HTERT RPE-1 (cell line): ENCODE results near the gene PCP4L1.
"Not testable (repeated sequence)": the region's sequence is repeated elsewhere in the genome, so short reads cannot be mapped to it uniquely, and the experiment has no call there.

Experiments
- in situ Hi-C: fragments of 300-500 bp; cut with MboI; formaldehyde crosslinking; loops from 4 replicates; pipeline ENCODE4 v1.14.3; 2020; ENCODE audit warnings: low sequenced_read_pairs

Gene PCP4L1

DNA sequence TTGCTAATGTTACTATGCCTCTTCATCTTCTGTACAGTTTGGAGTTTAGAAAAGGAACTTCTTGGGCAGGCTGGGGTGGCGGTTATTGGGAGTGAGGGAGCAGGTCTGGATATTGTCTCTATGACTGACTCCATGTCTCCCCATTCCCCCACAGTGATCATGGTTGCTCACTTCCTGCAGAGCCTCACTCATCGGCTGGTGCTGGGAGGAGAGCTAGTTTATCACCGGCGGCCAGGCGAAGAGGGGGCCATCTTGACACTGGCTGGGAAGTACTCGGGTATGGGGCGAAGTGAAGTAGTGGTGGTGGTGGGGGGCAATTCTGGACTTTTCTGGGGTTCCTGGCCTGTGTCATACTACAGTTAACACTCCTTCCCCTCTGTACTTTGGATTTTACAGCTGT, 30.5 kb upstream of the PCP4L1 start:
- in situ Hi-C loops: no loop called here

DNA sequence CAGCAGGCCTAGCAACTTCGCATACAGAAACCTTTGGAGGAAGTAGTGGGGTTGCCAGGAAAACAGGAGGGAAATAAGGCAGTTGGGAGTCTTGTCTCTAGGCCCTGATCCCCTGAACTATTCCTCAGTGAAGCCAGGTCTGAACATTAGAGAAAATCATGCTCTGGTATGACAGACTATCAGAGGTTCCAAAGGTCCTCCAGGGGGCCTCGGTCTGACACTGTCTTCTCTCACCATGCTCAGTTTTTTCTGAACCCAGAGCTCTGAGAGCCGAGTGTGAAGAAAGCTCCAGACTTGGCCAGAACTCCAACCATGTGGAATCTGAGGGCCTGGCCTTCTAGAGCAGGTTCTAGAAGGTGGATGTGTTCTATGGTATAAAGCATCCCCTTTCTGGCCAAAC, 28.6 kb upstream of the PCP4L1 start:
- in situ Hi-C loops: no loop called here

DNA sequence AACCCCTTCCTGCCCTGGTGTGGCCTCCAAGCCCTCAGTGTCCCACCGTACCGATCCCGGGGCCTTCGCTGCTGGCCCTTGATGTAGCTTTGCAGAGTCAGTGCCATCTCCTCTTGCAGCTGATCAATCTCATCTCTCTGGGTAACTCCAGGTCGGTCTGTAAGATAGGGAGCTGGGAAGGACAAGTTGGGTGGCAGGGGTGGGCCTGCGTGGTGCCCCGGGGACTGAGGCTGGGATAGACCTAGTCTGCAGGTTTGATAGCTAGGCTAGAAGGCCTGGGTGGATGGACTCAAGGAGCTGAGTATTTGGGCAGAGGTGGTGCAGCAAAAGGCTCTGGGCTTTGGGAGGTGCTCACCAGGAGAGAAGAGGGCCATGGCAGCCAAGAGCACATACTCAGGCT, 27.8 kb upstream of the PCP4L1 start:
- in situ Hi-C loops: no loop called here

DNA sequence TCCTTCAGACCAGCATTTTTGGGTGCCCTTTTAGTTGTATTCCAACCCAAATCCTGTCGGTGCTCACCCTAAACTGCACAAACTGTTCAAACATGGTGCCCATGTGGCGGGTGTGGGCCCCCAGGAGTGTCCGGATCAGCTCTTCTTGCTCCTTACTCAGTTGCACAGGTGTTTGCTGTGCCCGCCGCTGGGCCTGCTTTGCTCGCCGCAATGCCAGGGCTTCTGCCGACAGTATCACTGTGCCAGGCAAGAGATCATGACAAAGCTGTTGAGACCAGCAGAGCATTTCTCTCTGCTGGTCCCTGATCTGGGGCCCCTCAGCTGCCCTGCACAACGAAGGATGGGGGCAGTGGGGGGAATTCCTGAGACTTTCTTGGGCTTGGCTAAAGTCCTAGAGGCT, 25.4 kb upstream of the PCP4L1 start:
- in situ Hi-C loops: no loop called here

DNA sequence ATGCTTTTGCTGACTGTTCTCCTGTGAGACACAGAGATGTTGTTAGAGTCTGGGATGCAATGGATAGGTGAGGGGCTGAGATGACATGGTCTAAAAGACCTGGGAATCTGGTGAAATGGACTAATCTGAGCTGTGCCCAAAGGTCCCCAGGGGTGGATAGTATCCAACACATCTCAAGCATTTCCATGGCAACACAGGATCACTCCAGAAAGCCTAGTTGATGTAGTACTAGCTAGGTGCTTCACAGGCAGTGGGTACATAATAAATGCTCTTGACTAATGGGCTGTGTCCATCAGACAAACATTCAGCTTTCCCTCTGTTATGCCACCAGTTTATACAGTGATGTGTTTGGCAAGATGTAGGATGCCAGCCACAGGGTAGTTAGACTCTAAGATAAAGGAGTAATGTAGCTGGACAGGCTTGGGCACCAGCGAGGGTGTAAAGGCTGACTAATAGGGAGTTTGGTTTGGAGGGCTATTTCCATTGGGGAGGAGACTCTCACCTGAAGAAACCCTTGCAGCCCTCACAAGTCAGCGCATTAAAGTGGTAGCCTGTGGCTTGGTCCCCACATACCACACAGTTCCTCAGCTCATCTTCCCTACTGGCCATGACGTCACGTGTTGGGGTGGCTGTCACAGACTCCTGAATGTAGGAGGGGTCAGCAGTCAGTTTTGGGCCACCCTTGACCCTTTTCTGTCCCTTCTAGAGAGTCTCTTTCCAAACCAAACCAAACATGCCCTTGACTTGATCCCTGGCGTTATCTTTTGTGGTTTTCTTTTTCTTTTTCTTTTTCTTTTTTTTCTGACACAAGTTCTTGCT, 22.4 kb upstream of the PCP4L1 start:
- in situ Hi-C loops: no loop called here

DNA sequence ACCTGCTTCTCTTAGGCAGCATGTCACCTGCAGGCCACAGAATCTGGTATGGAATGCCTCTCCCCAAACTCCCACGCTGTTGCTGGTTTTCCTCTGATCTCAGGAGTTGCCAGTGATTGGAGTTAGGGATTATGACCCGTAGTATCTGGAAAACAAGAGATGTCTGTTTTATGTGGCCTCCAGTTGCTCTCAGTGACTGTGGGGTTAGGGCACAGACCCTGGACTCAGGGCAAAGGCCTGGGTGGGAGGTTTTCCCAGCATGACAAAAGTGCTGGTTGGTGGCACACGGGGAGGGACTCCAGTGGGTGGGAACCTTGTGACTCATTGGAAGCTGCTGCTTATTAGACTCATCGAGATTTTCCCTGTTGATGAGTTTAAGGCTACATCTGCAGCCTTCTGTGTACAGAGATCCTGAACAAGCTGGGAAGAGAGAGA, 20.5 kb upstream of the PCP4L1 start, which contains the start of gene NR1I3:
Gene NR1I3 (minus strand): TSS at position 165 of the 435 bp plus-strand sequence. CDS start 1,638 bp downstream, outside the sequence.
- in situ Hi-C loops: no loop called here

DNA sequence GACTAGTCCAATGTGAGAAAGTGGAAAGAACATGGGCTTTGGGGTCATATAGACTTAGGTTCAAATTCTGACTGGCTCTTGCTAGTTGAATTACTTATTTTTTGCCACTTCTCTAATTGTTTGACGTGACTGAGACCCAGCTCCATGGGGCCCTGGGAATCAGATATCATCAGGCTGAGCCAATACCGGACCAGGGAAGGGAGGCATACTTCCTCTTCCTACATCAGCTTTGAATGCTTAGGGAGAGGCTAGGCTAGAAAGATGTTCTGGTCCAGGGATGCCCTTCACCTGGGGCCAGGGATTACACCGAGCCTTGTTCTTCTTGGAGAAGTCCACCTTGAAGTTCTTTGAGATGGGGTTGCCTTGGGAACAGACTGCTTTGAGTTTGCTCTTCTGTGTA, 16.9 kb upstream of the PCP4L1 start:
- in situ Hi-C loops: no loop called here

DNA sequence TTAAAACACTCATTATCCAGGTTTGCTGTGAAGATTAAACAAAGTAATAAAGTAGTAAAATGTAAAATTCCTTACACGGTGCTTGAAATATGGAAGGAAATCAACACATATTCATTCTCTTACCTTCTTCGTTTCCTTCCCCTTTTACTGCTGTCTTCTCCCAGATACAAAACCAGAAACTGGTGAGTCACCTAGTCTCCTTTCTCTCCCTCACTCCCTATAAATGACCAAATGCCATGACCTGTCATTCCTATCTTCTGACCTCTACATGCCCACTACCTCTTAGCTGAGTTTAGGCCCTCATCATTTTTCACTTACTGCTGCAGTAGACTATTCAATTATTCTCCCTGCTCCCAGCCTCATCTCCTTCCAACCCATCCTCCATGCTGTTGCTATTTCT, 16.2 kb upstream of the PCP4L1 start:
- in situ Hi-C loops: no loop called here

DNA sequence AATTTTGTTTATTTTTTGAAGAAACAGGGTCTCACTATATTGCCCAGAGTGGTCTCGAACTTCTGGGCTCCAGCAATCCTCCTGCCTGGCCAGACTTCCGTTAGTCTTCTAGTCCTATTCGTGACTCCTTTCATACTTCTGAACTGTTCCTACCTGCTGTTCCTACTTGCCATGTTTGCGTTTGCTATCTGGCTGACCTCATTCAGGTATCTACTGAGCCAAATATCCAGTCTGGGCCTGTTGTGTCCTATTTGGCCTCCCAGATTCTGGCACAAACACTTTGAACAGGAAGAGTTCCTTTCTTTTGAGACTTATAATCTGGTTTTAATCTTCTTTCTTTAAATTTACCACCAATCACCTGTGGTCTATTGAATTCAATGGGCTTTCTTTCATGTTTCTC, 13.7 kb upstream of the PCP4L1 start:
- in situ Hi-C loops: no loop called here

DNA sequence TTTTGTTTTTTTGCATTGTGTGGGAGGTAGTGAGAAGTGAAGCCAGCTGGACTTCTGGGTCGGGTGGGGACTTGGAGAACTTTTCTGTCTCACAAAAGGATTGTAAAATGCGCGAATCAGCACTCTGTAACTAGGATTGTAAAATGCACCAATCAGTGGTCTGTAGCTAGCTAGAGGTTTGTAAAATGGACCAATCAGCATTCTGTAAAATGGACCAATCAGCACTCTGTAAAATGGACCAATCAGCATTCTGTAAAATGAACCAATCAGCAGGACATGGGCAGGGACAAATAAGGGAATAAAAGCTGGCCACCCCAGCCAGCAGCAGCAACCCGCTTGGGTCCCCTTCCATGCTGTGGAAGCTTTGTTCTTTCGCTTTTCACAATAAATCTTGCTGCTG, 8.4 kb upstream of the PCP4L1 start:
- in situ Hi-C loops: not testable (repeated sequence)

DNA sequence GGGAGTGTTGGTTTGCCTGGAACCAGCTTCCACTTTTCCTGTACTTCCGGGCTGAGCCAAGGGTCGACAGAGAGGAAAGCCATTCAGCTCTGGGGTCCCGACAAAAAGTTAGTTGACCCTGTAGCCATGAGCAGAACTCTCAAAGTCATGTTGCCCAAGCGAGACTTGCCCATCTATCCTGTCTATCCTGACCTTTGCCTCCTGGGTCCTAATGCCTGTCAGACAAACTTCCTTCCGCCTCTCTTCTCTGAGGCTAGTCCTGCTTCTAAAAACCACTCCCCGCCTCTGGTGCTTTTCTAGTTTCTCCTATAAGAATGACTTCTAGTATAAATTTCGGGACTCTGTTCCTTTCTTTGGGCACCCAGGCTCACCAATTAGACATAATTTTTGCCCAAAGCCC, 7.7 kb upstream of the PCP4L1 start:
- in situ Hi-C loops: no loop called here

DNA sequence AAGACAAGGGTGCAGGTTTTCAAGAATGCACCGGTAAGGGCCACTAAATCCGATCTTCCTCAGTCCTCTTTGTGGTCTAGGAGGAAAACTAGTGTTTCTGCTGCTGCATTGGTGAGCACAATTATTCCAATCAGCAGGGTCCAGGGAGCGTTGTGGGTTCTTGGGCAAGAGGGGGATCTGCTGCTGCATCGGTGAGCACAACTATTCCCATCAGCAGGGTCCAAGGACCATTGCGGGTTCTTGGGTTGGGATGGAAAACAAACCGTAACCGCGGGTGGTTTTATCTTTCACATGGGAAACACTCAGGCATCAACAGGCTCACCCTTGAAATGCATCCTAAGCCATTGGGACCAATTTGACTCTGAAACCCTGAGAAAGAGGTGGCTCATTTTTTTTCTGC, 7.0 kb upstream of the PCP4L1 start:
- in situ Hi-C loops: no loop called here

DNA sequence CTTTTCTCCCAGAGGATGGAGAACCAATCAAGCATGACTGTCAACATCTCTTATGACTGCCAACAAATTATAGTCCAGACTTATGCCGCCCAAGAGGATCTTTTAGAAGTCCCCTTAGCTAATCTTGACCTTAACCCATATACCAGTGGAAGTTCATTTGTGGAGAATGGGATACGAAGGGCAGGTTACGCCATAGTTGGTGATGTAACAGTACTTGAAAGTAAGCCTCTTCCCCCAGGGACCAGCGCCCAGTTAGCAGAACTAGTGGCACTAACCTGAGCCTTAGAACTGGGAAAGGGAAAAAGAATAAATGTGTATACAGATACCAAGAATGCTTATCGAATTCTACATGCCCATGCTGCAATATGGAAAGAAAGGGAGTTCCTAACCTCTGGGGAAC, 3.2 kb upstream of the PCP4L1 start:
- in situ Hi-C loops: not testable (repeated sequence)

DNA sequence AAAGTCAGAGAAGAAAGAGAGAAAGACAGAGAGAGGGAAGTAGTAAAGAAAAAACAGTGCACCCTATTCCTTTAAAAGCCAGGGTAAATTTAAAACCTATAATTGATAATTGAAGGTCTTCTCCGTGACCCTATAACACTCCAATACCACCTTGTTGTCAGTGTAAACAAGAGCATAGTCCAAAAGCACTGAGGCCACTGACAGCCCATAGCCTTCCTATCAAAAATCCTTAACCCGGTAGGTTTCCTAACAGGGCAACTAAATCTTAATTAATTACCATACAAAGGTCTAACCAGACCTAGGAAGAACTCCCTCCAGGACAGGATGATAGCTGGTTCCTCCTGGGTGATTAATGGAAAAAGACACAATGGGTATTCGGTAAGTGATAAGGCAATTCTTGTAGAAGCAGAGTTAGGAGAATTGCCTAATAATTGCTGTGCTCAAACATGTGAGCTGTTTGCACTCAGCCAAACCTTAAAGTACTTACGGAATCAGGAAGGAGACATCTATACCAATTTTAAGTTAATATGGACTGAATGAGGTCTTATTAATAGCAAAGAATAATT, 2.5 kb upstream of the PCP4L1 start:
- in situ Hi-C loops: not testable (repeated sequence)

DNA sequence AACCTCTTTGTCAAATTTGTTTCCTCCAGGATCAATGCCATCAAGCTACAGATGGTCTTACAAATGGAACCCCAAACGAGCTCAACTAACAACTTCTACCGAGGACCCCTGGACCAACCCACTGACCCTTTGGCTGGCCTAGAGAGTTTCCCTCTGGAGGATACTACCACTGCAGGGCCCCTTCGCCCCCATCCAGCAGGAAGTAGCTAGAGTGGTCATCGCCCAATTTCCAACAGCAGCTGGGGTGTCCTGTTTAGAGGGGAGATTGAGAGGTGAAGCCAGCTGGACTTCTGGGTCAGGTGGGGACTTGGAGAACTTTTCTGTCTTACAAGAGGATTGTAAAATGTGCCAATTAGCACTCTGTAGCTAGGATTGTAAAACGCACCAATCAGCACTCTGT, 1.4 kb upstream of the PCP4L1 start:
- in situ Hi-C loops: not testable (repeated sequence)

DNA sequence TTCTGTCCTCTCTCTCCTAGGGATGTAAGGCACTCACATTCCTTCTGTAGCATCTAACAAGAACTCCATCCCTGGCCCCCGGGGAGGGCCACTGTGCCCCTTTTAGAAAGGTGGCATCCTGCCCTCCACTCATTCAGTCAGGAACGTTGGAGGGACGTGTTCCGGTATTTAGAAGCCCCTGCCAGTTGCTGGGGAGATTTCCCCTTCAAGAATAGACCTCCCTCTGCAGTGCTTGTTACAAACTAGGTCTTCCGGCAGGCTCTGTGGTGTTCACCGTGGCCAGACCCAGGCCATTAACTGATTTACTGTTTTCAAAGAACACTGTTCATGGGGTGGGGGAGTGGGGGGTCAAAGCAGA, 779 bp downstream of the PCP4L1 start:
- in situ Hi-C loops: no loop called here

DNA sequence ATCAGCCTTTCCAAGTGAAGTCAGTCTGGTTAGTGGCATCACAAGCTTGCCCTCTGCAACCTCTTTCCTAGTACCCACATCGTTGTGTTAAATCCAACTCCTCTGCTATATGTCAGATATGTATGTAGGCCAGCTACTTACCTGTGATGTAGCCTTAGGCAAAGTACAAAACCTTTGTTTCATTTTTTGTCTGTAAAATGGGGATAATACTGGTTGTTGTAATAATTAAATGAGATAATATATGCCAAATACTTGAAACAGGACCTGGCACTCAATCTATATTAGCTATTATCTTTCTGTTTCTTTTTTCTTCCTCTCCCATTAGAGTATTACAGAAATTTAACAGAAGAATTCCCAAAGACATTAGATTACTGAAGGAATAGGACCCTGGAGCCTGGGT, 1.2 kb downstream of the PCP4L1 start:
- in situ Hi-C loops: no loop called here

DNA sequence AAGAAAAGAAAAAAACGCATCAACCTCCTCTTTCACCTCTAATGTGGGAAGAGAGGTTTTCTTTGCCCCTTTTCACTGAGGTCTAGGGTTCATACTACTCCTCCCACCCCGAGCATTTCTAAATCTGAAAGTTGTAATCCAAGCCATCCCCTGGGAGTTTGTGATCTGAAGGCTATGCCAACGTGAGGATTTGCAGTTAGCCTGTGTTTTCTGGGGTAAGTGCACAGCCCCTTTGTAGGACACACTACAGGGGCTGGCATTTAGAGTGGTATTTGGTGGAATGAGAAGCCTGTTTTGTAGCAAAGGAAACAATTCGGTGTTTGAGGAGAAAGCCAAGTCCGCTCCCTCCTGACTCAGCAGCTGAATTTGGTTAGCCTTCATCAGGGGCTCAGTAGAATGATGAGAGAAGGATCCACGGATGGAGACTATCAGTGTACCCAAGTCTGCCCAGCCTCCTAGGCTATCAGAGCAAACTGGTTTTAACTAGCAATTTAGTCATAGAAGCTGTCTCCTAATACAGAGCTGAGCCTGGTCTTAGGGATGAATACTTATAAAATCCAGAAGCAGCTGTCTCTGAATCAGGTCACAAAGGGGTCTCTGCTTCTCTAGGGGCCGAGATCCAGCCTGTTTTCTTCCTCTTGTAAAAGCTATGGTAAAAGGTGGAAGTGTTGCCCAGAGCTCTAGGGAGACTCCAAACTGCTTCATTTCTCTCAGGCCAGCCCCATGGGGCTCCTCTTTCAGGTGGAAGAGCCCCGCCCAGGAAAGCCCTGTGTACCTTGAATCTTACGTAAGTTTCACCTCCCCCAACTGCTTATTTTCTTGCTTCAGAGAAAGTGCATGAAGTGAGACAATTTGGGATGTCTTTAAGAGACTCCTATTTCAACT, 2.1 kb downstream of the PCP4L1 start:
- in situ Hi-C loops: no loop called here

DNA sequence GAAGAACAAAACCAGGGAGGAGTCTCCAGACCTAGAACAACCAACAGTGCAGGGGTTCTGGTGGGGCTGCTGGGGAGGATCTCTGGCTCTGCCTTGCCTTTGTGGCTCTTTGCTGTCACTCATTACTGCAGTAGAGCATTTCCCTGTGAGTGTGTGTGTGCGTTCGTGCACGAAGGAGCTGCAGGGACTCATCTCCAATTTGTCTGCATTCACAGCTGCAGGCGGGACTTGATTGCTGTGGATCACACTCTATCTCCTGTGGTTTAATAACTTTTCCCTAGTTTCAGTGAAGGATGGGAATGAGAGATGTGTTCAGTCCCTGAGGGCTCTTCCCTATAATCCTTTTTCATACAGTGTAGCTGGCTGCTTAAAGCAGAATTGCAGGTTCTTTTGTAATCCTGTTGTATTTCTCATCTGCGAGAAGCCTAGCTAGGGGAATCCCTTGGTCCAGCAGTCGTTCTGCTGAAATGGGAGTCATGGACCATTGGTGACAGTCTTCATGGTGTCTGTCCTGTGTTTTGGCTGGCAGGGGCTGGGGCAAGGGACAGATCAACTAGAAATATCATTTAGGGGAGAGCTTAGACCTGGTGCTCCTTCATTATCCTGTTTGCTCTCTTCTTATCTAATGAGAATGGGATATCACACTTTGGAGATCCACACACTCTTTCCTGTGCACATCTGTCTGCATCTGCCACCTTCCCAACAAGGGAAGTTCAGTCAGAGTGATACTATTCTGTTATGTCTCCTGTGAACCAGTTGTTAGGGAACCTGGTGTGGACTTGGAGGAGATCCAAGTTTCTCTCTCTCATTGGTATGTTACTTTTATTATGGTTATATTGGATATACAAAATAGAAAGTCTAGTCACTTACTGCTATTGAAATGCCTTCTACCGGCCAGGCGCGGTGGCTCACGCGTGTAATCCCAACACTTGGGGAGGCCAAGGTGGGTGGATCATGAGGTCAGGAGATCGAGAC, 3.0 kb downstream of the PCP4L1 start:
- in situ Hi-C loops: no loop called here

DNA sequence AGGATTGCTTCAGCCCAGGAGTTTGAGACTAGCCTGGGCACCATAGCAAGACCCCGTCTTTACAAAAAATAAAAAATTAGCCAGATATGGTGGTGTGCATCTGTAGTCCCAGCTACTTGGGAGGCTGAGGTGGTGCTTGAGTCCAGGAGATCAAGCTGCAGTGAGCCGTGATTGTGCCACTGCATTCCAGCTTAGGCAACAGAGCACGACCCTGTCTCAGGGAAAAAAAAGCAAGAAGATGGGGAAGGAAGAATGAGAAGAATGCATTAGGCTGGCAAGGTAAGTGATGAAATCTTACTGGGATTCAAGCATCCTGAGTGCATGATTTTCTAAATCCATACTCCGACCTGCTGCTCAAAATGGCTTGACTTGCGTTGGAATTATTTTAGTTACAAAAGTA, 6.8 kb downstream of the PCP4L1 start:
- in situ Hi-C loops: no loop called here

DNA sequence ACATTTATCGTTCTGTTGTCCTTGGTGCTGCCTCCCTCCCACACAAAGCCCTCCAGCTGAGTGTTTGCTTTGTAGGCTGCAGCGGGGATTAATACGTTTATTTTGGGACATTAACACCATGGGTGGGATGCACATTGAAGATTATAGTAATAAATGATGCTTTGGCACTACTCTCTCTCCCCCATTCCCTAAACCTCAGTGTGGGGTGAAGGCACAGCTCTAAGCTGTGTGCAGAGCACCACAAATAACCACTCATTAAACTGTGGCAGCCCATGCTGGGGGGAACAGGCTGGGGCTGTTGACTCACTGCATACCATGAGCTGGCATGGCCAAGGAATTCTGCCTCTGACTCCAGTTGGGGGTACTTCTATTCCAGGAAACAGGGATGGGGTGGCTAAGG, 7.7 kb downstream of the PCP4L1 start:
- in situ Hi-C loops: no loop called here
